Measurements from ENCODE around the gene KASH5. TPM values are rescaled to one million over a fixed set of nuclear protein-coding genes. Genes with fewer than 3 reads are reported as not detected.

Gene KASH5
- total and polyA plus RNA-seq, 2 of the 8 experiments (the other 6 are each of a cell fraction or from before 2014, with no cell fraction given): 0.05 to 0.19 TPM

DNA sequence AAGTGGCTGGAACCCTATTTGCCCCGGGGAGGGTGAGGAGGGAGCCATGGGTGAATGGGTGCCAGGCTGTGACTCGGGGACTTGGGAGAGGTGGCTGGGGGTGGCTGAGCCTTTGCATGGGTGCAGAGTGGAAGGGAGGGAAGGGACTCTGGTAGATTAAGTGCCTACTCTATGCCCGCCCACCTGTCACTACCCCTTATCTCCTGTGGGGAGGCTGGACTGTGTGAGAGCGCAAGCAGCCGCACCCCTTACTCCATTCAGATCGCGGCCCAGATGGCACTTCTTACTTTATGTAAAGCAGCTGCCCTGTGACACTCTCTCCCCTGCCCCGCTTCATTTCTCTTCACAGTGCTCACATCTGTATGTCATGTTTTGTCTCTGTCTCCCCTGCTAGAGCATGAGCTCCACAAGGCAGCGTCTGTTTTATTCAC lies 2.9 kb downstream of the KASH5 start (continued):
- no peak for TF ChIP-seq CBX8 (IDR thresholded peaks at IDR 0.05; ENCODE audit: borderline replicate concordance, low read depth, low read length)
- TF ChIP-seq NANOG (IDR thresholded peaks at IDR 0.05; ENCODE audit: insufficient read depth, low read depth, low read length, poor library complexity, severe bottlenecking): no peak
- TF ChIP-seq GABPA (IDR thresholded peaks at IDR 0.05; ENCODE audit: borderline replicate concordance, insufficient read depth, low read length): no peak
- no peak for TF ChIP-seq YY1 (IDR thresholded peaks at IDR 0.05; ENCODE audit: low read depth, low read length)
- no peak for TF ChIP-seq TAF1 (IDR thresholded peaks at IDR 0.05; ENCODE audit: low read depth, low read length)
- TF ChIP-seq HDAC2 (IDR thresholded peaks at IDR 0.05; ENCODE audit: borderline replicate concordance in 1 of 2, low read depth in 2 of 2, low read length in 2 of 2): no peak
